Loucy (cell line): ENCODE data around the gene PARD3B.

Source experiments
- CTCF ChIP-seq: fragments of 200-600 bp; sonication (generic); conservative IDR thresholded peaks from 2 replicates; pipeline ENCODE4 v1.5.1; 2014; ENCODE audit warnings: mild to moderate bottlenecking, antibody characterized with exemption, low read length
- EZH2phosphoT487 ChIP-seq: fragments of 200-600 bp; IDR thresholded peaks from 2 replicates; pipeline ENCODE4 v1.6.1; 2018; ENCODE audit warnings: antibody characterized with exemption, mild to moderate bottlenecking, moderate library complexity, borderline replicate concordance

- no peak for TF ChIP-seq CTCF
- TF ChIP-seq EZH2phosphoT487: no peak
These were observed 15.3 kb upstream of the PARD3B start for GRCh38 chr2:204529795-204530463.
